HepG2 (cell line): ENCODE measurements around the gene ZFX. TPM values are rescaled to one million over a fixed set of nuclear protein-coding genes. Genes with fewer than 3 reads are reported as not detected.

ENCODE experiments used
- FOXP1 ChIP-seq, 2 experiments: fragments of 450-650 bp in 1 of 2; IDR thresholded peaks; 2 replicates each; pipeline ENCODE4 v1.6.1; 2017 to 2018; ENCODE audit warnings: antibody characterized with exemption in 1 of 2
- HOXA3 ChIP-seq: sonication (generic); formaldehyde crosslinking; IDR thresholded peaks from 2 replicates; pipeline ENCODE4 v1.5.0; 2020; ENCODE audit warnings: missing genetic modification reagents
- IKZF4 ChIP-seq: sonication (generic); formaldehyde crosslinking; IDR thresholded peaks from 2 replicates; pipeline ENCODE4 v1.5.1; 2020; ENCODE audit warnings: borderline replicate concordance, mild to moderate bottlenecking, low read depth, missing genetic modification reagents; ENCODE audit errors: not compliant biosample characterization
- KDM2A ChIP-seq: sonication (generic); formaldehyde crosslinking; IDR thresholded peaks from 2 replicates; pipeline ENCODE4 v1.4.0; 2020; ENCODE audit warnings: low read depth, missing genetic modification reagents, borderline replicate concordance
- MAFK ChIP-seq, 2 experiments: IDR thresholded peaks in 1 of 2; conservative IDR thresholded peaks in 1 of 2; 2 replicates each; pipeline ENCODE4 v1.6.1; 2011; ENCODE audit warnings: improper control_type of control experiment in 2 of 2, low read length in 2 of 2
- MED8 ChIP-seq: sonication (generic); formaldehyde crosslinking; IDR thresholded peaks from 2 replicates; pipeline ENCODE4 v1.8.1; 2023; ENCODE audit warnings: mild to moderate bottlenecking, missing genetic modification reagents; ENCODE audit not compliant: insufficient replicate concordance
- MEF2D ChIP-seq: sonication (generic); formaldehyde crosslinking; IDR thresholded peaks from 2 replicates; pipeline ENCODE4 v1.5.1; 2020; ENCODE audit warnings: mild to moderate bottlenecking, missing genetic modification reagents
- NFIC ChIP-seq: IDR thresholded peaks from 2 replicates; pipeline ENCODE4 v1.6.1; 2012; ENCODE audit warnings: mild to moderate bottlenecking, low read length, inconsistent platforms
- POLR2G ChIP-seq: fragments of 200-400 bp; formaldehyde crosslinking; IDR thresholded peaks from 2 replicates; pipeline ENCODE4 v1.6.1; 2018; ENCODE audit warnings: mild to moderate bottlenecking, low read depth, low read length, moderate library complexity
- SALL2 ChIP-seq: sonication (generic); formaldehyde crosslinking; IDR thresholded peaks from 2 replicates; pipeline ENCODE4 v1.8.1; 2023; ENCODE audit warnings: mild to moderate bottlenecking, missing genetic modification reagents, inconsistent platforms
- SP5 ChIP-seq: IDR thresholded peaks from 2 replicates; pipeline ENCODE4 v1.6.1; 2016; ENCODE audit warnings: low read depth, borderline replicate concordance
- ZNF17 ChIP-seq: sonication (generic); formaldehyde crosslinking; IDR thresholded peaks from 2 replicates; pipeline ENCODE4 v1.5.0; 2020; ENCODE audit warnings: mild to moderate bottlenecking, missing genetic modification reagents
- ZNF225 ChIP-seq: sonication (generic); formaldehyde crosslinking; IDR thresholded peaks from 2 replicates; pipeline ENCODE4 v1.4.0; 2020; ENCODE audit warnings: mild to moderate bottlenecking, missing genetic modification reagents
- ZNF496 ChIP-seq: sonication (generic); formaldehyde crosslinking; IDR thresholded peaks from 2 replicates; pipeline ENCODE4 v1.8.1; 2023; ENCODE audit warnings: mild to moderate bottlenecking, moderate library complexity, missing genetic modification reagents; ENCODE audit not compliant: insufficient replicate concordance
- ZNF567 ChIP-seq: sonication (generic); formaldehyde crosslinking; IDR thresholded peaks from 2 replicates; pipeline ENCODE4 v1.8.1; 2023; ENCODE audit warnings: mild to moderate bottlenecking, missing genetic modification reagents, borderline replicate concordance
- polyA plus RNA-seq, 8 experiments: library from polyadenylated mRNA; depleted of rRNA in 3 of 8; stranded (reverse) in 7 of 8; unstranded in 1 of 8; fragments of >200 nt; fragmentation: Illumina TruSeq in 4 of 8; extraction: Trizol in 4 of 8; gene quantifications; 2 replicates each; pipeline versions ENCODE4 v1.2.1 to v1.2.3, GENCODE V29; 2011 to 2016; ENCODE audit warnings: low read depth in 4 of 8, missing spikeins in 1 of 8, mixed read lengths in 1 of 8; ENCODE audit not compliant: insufficient read depth in 1 of 8
- total RNA-seq, 5 experiments: library from RNA; depleted of rRNA; stranded (reverse); fragments of >200 nt; fragmentation: Illumina TruSeq; extraction: Trizol; gene quantifications; 2 replicates each; pipeline ENCODE4 v1.2.3, GENCODE V29; 2016; ENCODE audit warnings: low read depth in 1 of 5
- TF ChIP-seq, protein P1 (sequence below): sonication (generic); formaldehyde crosslinking; conservative IDR thresholded peaks from 2 replicates; pipeline ENCODE4 v1.4.0; 2020; ENCODE audit warnings: missing genetic modification reagents
- TF ChIP-seq, protein P2 (sequence below): sonication (generic); formaldehyde crosslinking; IDR thresholded peaks from 2 replicates; pipeline ENCODE4 v1.9.0; 2021; ENCODE audit warnings: missing genetic modification reagents, mild to moderate bottlenecking, borderline replicate concordance
- TF ChIP-seq, protein P3 (sequence below): sonication (generic); formaldehyde crosslinking; IDR thresholded peaks from 2 replicates; pipeline ENCODE4 v1.8.1; 2023; ENCODE audit warnings: mild to moderate bottlenecking, missing genetic modification reagents
- TF ChIP-seq, protein P4 (sequence below): sonication (generic); formaldehyde crosslinking; IDR thresholded peaks from 2 replicates; pipeline ENCODE4 v1.4.0; 2020; ENCODE audit warnings: missing genetic modification reagents
- TF ChIP-seq, protein P5 (sequence below): sonication (generic); formaldehyde crosslinking; IDR thresholded peaks from 2 replicates; pipeline ENCODE4 v1.5.0; 2020; ENCODE audit warnings: missing genetic modification reagents
- TF ChIP-seq, protein P6 (sequence below): IDR thresholded peaks from 2 replicates; pipeline ENCODE4 v1.6.1; 2016; ENCODE audit warnings: low read depth, control low read depth

ZFX gene
- total and polyA plus RNA-seq, 2 of the 13 experiments (the other 11 are each of a cell fraction or from before 2014, with no cell fraction given): 13.8 to 37.3 TPM

DNA sequence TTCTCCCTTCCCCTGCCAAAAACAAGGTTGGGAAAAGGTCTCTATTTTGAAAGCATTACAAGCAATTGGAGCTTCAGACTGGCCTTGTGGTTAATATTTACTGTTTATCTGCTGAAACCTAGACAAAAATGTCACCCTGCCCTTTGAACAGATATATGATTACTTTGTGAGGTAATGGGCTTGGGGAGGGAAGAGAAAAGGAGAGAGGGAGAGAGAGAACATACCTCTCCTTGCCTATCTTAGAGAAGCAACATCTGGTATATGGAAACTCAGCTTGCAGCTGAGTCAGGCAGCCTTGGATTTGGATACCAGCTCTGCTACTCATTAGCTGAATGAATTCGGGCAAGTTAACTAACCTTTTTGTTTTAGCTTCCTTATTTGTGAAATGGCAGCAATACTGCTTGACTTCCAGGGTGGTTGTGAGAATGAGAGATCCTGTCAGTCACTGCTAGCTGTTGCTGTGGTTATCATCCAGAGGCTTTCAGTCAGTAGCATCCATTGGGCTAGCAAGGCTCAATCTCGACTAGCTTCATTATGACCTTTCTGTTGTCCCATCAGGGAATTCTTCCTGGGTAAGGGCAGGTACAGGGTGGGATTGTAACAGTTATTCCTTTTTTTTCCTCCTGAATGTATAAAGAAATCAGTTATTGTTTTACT lies 41.1 kb downstream of the ZFX start (continued):
- TF ChIP-seq, protein P1, sequence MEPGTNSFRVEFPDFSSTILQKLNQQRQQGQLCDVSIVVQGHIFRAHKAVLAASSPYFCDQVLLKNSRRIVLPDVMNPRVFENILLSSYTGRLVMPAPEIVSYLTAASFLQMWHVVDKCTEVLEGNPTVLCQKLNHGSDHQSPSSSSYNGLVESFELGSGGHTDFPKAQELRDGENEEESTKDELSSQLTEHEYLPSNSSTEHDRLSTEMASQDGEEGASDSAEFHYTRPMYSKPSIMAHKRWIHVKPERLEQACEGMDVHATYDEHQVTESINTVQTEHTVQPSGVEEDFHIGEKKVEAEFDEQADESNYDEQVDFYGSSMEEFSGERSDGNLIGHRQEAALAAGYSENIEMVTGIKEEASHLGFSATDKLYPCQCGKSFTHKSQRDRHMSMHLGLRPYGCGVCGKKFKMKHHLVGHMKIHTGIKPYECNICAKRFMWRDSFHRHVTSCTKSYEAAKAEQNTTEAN (CRISPR knock-in tag): no peak
- TF ChIP-seq HOXA3 (peak; percentile 42; the same call in 1 of the 2 replicates), ZNF496 (CRISPR knock-in tag) (no peak), POLR2G (peak; percentile 65; the same call in 1 of the 2 replicates), MED8 (CRISPR knock-in tag) (peak; percentile 28), NFIC (peak; percentile 29; the same call in 1 of the 2 replicates), IKZF4 (CRISPR knock-in tag) (no peak), ZNF567 (CRISPR knock-in tag) (no peak), FOXP1 (IDR thresholded peaks at IDR 0.05) (peak; percentile 71), FOXP1 (CRISPR knock-in tag; IDR thresholded peaks at IDR 0.05) (peak; percentile 92), MAFK (conservative IDR thresholded peaks at IDR 0.05 in 1 of 2, IDR thresholded peaks at IDR 0.05 in 1 of 2; ENCODE audit: low read length in 2 of 2) (no peak), ZNF225 (CRISPR knock-in tag) (no peak), SP5 (CRISPR knock-in tag) (peak; percentile 56; the same call in 1 of the 2 replicates), MEF2D (CRISPR knock-in tag) (peak; percentile 51; the same call in 1 of the 2 replicates), ZNF17 (CRISPR knock-in tag) (no peak), KDM2A (CRISPR knock-in tag) (no peak), SALL2 (no peak)
- TF ChIP-seq, protein P2, sequence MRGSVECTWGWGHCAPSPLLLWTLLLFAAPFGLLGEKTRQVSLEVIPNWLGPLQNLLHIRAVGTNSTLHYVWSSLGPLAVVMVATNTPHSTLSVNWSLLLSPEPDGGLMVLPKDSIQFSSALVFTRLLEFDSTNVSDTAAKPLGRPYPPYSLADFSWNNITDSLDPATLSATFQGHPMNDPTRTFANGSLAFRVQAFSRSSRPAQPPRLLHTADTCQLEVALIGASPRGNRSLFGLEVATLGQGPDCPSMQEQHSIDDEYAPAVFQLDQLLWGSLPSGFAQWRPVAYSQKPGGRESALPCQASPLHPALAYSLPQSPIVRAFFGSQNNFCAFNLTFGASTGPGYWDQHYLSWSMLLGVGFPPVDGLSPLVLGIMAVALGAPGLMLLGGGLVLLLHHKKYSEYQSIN: no peak
- TF ChIP-seq, protein P3, sequence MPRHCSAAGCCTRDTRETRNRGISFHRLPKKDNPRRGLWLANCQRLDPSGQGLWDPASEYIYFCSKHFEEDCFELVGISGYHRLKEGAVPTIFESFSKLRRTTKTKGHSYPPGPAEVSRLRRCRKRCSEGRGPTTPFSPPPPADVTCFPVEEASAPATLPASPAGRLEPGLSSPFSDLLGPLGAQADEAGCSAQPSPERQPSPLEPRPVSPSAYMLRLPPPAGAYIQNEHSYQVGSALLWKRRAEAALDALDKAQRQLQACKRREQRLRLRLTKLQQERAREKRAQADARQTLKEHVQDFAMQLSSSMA (CRISPR knock-in tag): no peak
- TF ChIP-seq, protein P4, sequence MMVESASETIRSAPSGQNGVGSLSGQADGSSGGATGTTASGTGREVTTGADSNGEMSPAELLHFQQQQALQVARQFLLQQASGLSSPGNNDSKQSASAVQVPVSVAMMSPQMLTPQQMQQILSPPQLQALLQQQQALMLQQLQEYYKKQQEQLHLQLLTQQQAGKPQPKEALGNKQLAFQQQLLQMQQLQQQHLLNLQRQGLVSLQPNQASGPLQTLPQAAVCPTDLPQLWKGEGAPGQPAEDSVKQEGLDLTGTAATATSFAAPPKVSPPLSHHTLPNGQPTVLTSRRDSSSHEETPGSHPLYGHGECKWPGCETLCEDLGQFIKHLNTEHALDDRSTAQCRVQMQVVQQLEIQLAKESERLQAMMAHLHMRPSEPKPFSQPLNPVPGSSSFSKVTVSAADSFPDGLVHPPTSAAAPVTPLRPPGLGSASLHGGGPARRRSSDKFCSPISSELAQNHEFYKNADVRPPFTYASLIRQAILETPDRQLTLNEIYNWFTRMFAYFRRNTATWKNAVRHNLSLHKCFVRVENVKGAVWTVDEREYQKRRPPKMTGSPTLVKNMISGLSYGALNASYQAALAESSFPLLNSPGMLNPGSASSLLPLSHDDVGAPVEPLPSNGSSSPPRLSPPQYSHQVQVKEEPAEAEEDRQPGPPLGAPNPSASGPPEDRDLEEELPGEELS (CRISPR knock-in tag): peak; percentile 93
- TF ChIP-seq, protein P5, sequence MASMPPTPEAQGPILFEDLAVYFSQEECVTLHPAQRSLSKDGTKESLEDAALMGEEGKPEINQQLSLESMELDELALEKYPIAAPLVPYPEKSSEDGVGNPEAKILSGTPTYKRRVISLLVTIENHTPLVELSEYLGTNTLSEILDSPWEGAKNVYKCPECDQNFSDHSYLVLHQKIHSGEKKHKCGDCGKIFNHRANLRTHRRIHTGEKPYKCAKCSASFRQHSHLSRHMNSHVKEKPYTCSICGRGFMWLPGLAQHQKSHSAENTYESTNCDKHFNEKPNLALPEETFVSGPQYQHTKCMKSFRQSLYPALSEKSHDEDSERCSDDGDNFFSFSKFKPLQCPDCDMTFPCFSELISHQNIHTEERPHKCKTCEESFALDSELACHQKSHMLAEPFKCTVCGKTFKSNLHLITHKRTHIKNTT: no peak
- TF ChIP-seq, protein P6, sequence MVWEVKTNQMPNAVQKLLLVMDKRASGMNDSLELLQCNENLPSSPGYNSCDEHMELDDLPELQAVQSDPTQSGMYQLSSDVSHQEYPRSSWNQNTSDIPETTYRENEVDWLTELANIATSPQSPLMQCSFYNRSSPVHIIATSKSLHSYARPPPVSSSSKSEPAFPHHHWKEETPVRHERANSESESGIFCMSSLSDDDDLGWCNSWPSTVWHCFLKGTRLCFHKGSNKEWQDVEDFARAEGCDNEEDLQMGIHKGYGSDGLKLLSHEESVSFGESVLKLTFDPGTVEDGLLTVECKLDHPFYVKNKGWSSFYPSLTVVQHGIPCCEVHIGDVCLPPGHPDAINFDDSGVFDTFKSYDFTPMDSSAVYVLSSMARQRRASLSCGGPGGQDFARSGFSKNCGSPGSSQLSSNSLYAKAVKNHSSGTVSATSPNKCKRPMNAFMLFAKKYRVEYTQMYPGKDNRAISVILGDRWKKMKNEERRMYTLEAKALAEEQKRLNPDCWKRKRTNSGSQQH (CRISPR knock-in tag): peak; percentile 42; the same call in 1 of the 2 replicates
